Measurements from ENCODE around the gene PRG2. TPM values are rescaled to one million over a fixed set of nuclear protein-coding genes. Genes with fewer than 3 reads are reported as not detected.
A peak's percentile ranks its signal among the peaks of the same experiment; 100 is the strongest.

The PRG2 gene
- total RNA-seq, 1 donor from 2014 or later, result not detected

DNA sequence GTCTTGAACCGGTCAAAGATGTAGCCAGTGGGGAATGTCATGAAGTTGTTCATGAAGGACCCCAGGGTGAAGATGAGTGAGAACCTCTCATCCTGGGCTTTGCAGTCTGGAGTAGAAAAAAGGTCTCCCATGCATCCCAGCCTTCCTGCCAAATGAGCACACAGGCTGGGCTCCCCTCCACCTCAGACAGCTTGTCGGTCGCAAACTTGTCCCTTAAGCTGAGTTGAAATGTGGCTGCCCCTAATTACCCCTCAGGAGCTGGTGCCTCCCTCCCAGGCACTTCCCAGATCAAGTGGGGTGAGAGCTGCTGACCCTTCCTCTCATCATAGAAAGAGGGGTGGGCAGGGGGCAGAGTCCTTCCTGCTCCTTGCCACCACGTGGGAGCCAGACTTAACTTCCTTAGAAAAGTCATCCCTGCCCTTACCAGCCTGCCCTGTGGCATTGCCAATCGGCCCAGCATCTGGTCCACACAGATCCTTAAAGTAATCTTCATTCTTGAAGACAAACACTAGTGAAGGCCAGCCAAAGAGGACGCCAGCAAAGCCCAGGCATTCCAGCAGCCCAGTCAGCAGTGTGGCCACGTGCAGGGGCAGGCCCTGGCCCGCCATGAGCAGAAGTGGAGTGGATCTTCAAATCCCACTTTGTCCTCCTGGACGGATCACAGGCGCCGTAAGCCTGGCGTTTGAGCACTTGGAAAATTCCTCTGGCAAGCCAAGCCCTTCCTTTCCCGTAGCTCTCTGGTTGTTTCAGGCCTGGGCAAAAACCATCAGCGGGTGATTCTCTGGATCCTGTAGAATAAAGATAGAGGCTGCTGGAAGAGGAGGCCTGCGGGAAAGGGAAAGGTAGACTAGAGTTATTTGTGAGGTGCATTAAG, 35.4 kb upstream of the PRG2 start:
- Mint-ChIP-seq H3K4me3 (ENCODE audit: unreplicated experiment) (peak overlapping the region; percentile 77), H3K27me3 (ENCODE audit: unreplicated experiment) (peaks cover 3% of the 10 kb centered on the region), H3K36me3 (ENCODE audit: unreplicated experiment) (no peaks in the 10 kb centered on the region), H3K9me3 (ENCODE audit: unreplicated experiment) (peaks cover 3% of the 10 kb centered on the region), H3K27ac (ENCODE audit: unreplicated experiment) (no peak overlapping the region), H3K4me1 (ENCODE audit: low read depth, unreplicated experiment) (peaks cover 3% of the 10 kb centered on the region)
- TF ChIP-seq, protein P1, sequence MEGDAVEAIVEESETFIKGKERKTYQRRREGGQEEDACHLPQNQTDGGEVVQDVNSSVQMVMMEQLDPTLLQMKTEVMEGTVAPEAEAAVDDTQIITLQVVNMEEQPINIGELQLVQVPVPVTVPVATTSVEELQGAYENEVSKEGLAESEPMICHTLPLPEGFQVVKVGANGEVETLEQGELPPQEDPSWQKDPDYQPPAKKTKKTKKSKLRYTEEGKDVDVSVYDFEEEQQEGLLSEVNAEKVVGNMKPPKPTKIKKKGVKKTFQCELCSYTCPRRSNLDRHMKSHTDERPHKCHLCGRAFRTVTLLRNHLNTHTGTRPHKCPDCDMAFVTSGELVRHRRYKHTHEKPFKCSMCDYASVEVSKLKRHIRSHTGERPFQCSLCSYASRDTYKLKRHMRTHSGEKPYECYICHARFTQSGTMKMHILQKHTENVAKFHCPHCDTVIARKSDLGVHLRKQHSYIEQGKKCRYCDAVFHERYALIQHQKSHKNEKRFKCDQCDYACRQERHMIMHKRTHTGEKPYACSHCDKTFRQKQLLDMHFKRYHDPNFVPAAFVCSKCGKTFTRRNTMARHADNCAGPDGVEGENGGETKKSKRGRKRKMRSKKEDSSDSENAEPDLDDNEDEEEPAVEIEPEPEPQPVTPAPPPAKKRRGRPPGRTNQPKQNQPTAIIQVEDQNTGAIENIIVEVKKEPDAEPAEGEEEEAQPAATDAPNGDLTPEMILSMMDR (IDR thresholded peaks at IDR 0.05; ENCODE audit: partially characterized antibody, unreplicated experiment), result no peak
- no peak for DNase-seq

- Mint-ChIP-seq H3K27ac (ENCODE audit: unreplicated experiment) (no peak overlapping the region), H3K9me3 (ENCODE audit: unreplicated experiment) (peaks cover 3% of the 10 kb centered on the region), H3K4me3 (ENCODE audit: unreplicated experiment) (no peak overlapping the region), H3K4me1 (ENCODE audit: low read depth, unreplicated experiment) (peaks cover 2% of the 10 kb centered on the region), H3K27me3 (ENCODE audit: unreplicated experiment) (peaks cover 4% of the 10 kb centered on the region), H3K36me3 (ENCODE audit: unreplicated experiment) (no peaks in the 10 kb centered on the region)
- TF ChIP-seq, protein P1 (IDR thresholded peaks at IDR 0.05; ENCODE audit: partially characterized antibody, unreplicated experiment), result no peak
- no peak for DNase-seq
Measured at GRCh38 chr11:57424792-57425564, 34.5 kb upstream of the PRG2 start.

DNA sequence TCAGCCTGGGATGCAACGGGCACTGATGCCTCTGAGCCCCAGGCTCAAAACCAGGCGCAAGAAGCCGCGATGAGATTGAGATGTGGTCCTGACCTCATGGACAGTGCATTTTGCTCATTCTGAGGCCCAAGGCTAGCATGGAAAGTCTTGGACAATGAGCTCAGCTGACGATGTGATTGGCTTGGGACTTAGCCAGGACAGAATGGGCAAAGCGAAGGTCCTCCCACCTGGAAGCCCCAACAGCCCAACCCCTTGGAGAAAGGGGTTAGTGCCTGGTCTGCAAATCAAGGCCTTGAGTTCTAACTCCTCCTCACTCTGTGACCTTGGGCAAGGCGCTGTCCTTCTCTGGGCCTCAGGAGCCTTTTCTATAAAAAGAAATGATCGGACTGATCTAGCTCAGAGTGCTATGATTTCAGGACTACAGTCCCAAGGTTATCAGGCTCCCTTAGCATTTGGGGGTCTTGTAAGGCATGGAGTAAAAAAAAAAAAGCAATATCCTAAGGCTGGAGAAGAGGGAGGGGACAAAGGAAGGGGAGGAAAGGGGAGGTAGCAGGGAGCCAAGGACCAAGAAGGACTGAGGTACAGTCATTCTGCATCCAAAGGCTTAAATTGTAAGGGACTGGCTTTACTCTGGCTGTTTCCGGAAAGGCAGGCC, 33.8 kb upstream of the PRG2 start:
- Mint-ChIP-seq H3K27ac (ENCODE audit: unreplicated experiment) (no peak overlapping the region), H3K4me3 (ENCODE audit: unreplicated experiment) (no peak overlapping the region), H3K4me1 (ENCODE audit: low read depth, unreplicated experiment) (peaks cover 1% of the 10 kb centered on the region), H3K9me3 (ENCODE audit: unreplicated experiment) (peaks cover 3% of the 10 kb centered on the region), H3K36me3 (ENCODE audit: unreplicated experiment) (no peaks in the 10 kb centered on the region), H3K27me3 (ENCODE audit: unreplicated experiment) (peaks cover 4% of the 10 kb centered on the region)
- no peak for DNase-seq
- TF ChIP-seq, protein P1 (IDR thresholded peaks at IDR 0.05; ENCODE audit: partially characterized antibody, unreplicated experiment), result no peak

GRCh38 chr11:57422669-57423068, 32.2 kb upstream of the PRG2 start:
- Mint-ChIP-seq H3K27ac (ENCODE audit: unreplicated experiment) (no peak overlapping the region), H3K27me3 (ENCODE audit: unreplicated experiment) (peaks cover 3% of the 10 kb centered on the region), H3K9me3 (ENCODE audit: unreplicated experiment) (peaks cover 3% of the 10 kb centered on the region), H3K4me3 (ENCODE audit: unreplicated experiment) (no peak overlapping the region), H3K36me3 (ENCODE audit: unreplicated experiment) (no peaks in the 10 kb centered on the region), H3K4me1 (ENCODE audit: low read depth, unreplicated experiment) (peaks cover 1% of the 10 kb centered on the region)
- no peak for DNase-seq
- TF ChIP-seq, protein P1 (IDR thresholded peaks at IDR 0.05; ENCODE audit: partially characterized antibody, unreplicated experiment), result no peak
